ENCODE measurements around the gene CD2. TPM values are rescaled to one million over a fixed set of nuclear protein-coding genes. Genes with fewer than 3 reads are reported as not detected.

The CD2 gene
- total RNA-seq, 2 experiments from 2014 or later = not detected

- POLR2A ChIA-PET = interaction anchor here (0.5 kb wide), 1 partner anchor 14 kb away, joined by 5 read pairs; no protein-coding TSS in a partner anchor
- Histone ChIP-seq H3K27ac (ENCODE audit: low read depth, low read length, poor library complexity, severe bottlenecking) (no peak overlapping the region), H3K36me3 (ENCODE audit: insufficient read depth, low read length) (no peaks in the 10 kb centered on the region), H3K9me2 (ENCODE audit: insufficient read depth, low read length) (no peaks in the 10 kb centered on the region), H2AFZ (ENCODE audit: low read length) (peak overlapping the region; percentile 73), H4K20me1 (ENCODE audit: insufficient read depth, low read length) (no peaks in the 10 kb centered on the region), H3K79me2 (ENCODE audit: insufficient read depth, low read depth, low read length) (no peaks in the 10 kb centered on the region), H3K4me2 (ENCODE audit: low read length) (no peak overlapping the region), H3K4me3 (ENCODE audit: low read depth, low read length, poor library complexity, severe bottlenecking) (no peak overlapping the region), H3K4me1 (ENCODE audit: insufficient read depth, low read length, poor library complexity, severe bottlenecking) (peaks cover 9% of the 10 kb centered on the region), H3K9me3 (ENCODE audit: low read length) (peaks cover 7% of the 10 kb centered on the region; the same call in 1 of the 2 replicates)
- TF ChIP-seq CTCF (conservative IDR thresholded peaks at IDR 0.05; ENCODE audit: low read length) (no peak), EZH2phosphoT487 (IDR thresholded peaks at IDR 0.05; ENCODE audit: borderline replicate concordance, low read depth, low read length) (no peak)
- DNase-seq (ENCODE audit: low spot score) = no peak
- intact Hi-C loops (cut with micrococcal nuclease; ENCODE audit: unreplicated experiment) = no loop called here
- BruUV-seq (replicated peaks) = no TSS peak
- CTCF ChIA-PET (ENCODE audit: unreplicated experiment) = no interaction called here
Observed at GRCh38 chr1:116762781-116763115, 8.5 kb downstream of the CD2 start.

- TF ChIP-seq EZH2phosphoT487 (IDR thresholded peaks at IDR 0.05; ENCODE audit: borderline replicate concordance, low read depth, low read length) (no peak), CTCF (conservative IDR thresholded peaks at IDR 0.05; ENCODE audit: low read length) (no peak)
- peaks cover 14% of the 10 kb centered on the region for H3K4me1 ChIP-seq (ENCODE audit: insufficient read depth, low read length, poor library complexity, severe bottlenecking)
- no peaks in the 10 kb centered on the region for H4K20me1 ChIP-seq (ENCODE audit: insufficient read depth, low read length)
- no peak overlapping the region for H3K4me3 ChIP-seq (ENCODE audit: low read depth, low read length, poor library complexity, severe bottlenecking)
- no peaks in the 10 kb centered on the region for H3K9me2 ChIP-seq (ENCODE audit: insufficient read depth, low read length)
- ChIA-PET CTCF (ENCODE audit: unreplicated experiment) (no interaction called here), POLR2A (interaction anchor here (0.5 kb wide), 1 partner anchor 13 kb away, joined by 5 read pairs; no protein-coding TSS in a partner anchor)
- peaks cover 7% of the 10 kb centered on the region; the same call in 1 of the 2 replicates for H3K9me3 ChIP-seq (ENCODE audit: low read length)
- no peaks in the 10 kb centered on the region for H3K36me3 ChIP-seq (ENCODE audit: insufficient read depth, low read length)
- peak overlapping the region; percentile 73 for H2AFZ ChIP-seq (ENCODE audit: low read length)
- intact Hi-C loops (cut with micrococcal nuclease; ENCODE audit: unreplicated experiment) = no loop called here
- H3K79me2 ChIP-seq (ENCODE audit: insufficient read depth, low read depth, low read length) = no peaks in the 10 kb centered on the region
- no peak overlapping the region for H3K4me2 ChIP-seq (ENCODE audit: low read length)
- DNase-seq (ENCODE audit: low spot score) = no peak
- H3K27ac ChIP-seq (ENCODE audit: low read depth, low read length, poor library complexity, severe bottlenecking) = no peak overlapping the region
- no TSS peak for BruUV-seq (replicated peaks)
Observed at GRCh38 chr1:116763116-116763786, 9.0 kb downstream of the CD2 start.

- no peaks in the 10 kb centered on the region for H3K9me2 ChIP-seq (ENCODE audit: insufficient read depth, low read length)
- H3K4me3 ChIP-seq (ENCODE audit: low read depth, low read length, poor library complexity, severe bottlenecking) = no peak overlapping the region
- no peaks in the 10 kb centered on the region for H4K20me1 ChIP-seq (ENCODE audit: insufficient read depth, low read length)
- POLR2A ChIA-PET = interaction anchor here (0.8 kb wide), 1 partner anchor 10 kb away, joined by 3 read pairs; the partner anchor contains the start of gene CD2
- peak; percentile 44 for DNase-seq (ENCODE audit: low spot score)
- H3K36me3 ChIP-seq (ENCODE audit: insufficient read depth, low read length) = no peaks in the 10 kb centered on the region
- no peaks in the 10 kb centered on the region for H3K79me2 ChIP-seq (ENCODE audit: insufficient read depth, low read depth, low read length)
- CTCF ChIA-PET (ENCODE audit: unreplicated experiment) = interaction anchor here (0.5 kb wide), 1 partner anchor 1238 kb away, joined by 3 read pairs; no protein-coding TSS in a partner anchor
- H3K4me2 ChIP-seq (ENCODE audit: low read length) = no peak overlapping the region
- peaks cover 7% of the 10 kb centered on the region; the same call in 1 of the 2 replicates for H3K9me3 ChIP-seq (ENCODE audit: low read length)
- BruUV-seq (replicated peaks) = no TSS peak
- intact Hi-C loops (cut with micrococcal nuclease; ENCODE audit: unreplicated experiment) = no loop called here
- peak overlapping the region; percentile 73; the same call in 1 of the 2 replicates for H2AFZ ChIP-seq (ENCODE audit: low read length)
- H3K4me1 ChIP-seq (ENCODE audit: insufficient read depth, low read length, poor library complexity, severe bottlenecking) = peaks cover 21% of the 10 kb centered on the region
- TF ChIP-seq CTCF (conservative IDR thresholded peaks at IDR 0.05; ENCODE audit: low read length) (peak; percentile 70), EZH2phosphoT487 (IDR thresholded peaks at IDR 0.05; ENCODE audit: borderline replicate concordance, low read depth, low read length) (no peak)
- H3K27ac ChIP-seq (ENCODE audit: low read depth, low read length, poor library complexity, severe bottlenecking) = no peak overlapping the region
Observed at GRCh38 chr1:116763787-116764465, 9.7 kb downstream of the CD2 start.
